ES-I3 (cell line): Measurements from ENCODE around the gene MFSD8.
A peak's percentile ranks its signal among the peaks of the same experiment; 100 is the strongest.
"Not testable (repeated sequence)": the region's sequence is repeated elsewhere in the genome, so short reads cannot be mapped to it uniquely, and the experiment has no call there.

Experiments used
- H3K36me3 ChIP-seq: 2 replicates; pipeline ENCODE4 v1.6.1; 2013; ENCODE audit warnings: mild to moderate bottlenecking, low read length, control low read depth, moderate library complexity; ENCODE audit not compliant: insufficient read depth
- H3K4me1 ChIP-seq: 2 replicates; pipeline ENCODE4 v1.6.1; 2013; ENCODE audit warnings: mild to moderate bottlenecking, control low read depth, low read length; ENCODE audit not compliant: insufficient read depth
- H3K9ac ChIP-seq: 2 replicates; pipeline ENCODE4 v1.6.1; 2013; ENCODE audit warnings: low read depth, mild to moderate bottlenecking, low read length, moderate library complexity
- H3K9me3 ChIP-seq: 2 replicates; pipeline ENCODE4 v1.6.1; 2013; ENCODE audit warnings: mild to moderate bottlenecking, low read length, moderate library complexity; ENCODE audit not compliant: control insufficient read depth, insufficient read depth

MFSD8 gene

GRCh38 chr4:127968586-127968985, 3.6 kb upstream of the MFSD8 start:
- H3K9ac ChIP-seq: no peak overlapping the region

GRCh38 chr4:127967141-127967775, 2.3 kb upstream of the MFSD8 start:
- no peaks in the 10 kb centered on the region for H3K36me3 ChIP-seq
- H3K4me1 ChIP-seq: peaks cover 10% of the 10 kb centered on the region; the same call in 1 of the 2 replicates
- H3K9ac ChIP-seq: no peak overlapping the region
- H3K9me3 ChIP-seq: no peaks in the 10 kb centered on the region

More at GRCh38 chr4:127968586-127968985, 3.6 kb upstream of the MFSD8 start:
- Histone ChIP-seq H3K36me3 (peaks cover 3% of the 10 kb centered on the region; the same call in 1 of the 2 replicates), H3K4me1 (peaks cover 10% of the 10 kb centered on the region; the same call in 1 of the 2 replicates), H3K9me3 (no peaks in the 10 kb centered on the region)

- H3K36me3 ChIP-seq: no peaks in the 10 kb centered on the region
- peak overlapping the region; percentile 100 for H3K9ac ChIP-seq
- 0 out of 2 replicates have a peak, but pooled peaks cover 4% of the 10 kb centered on the region for H3K4me1 ChIP-seq
- no peaks in the 10 kb centered on the region for H3K9me3 ChIP-seq
Measured at GRCh38 chr4:127965803-127966175, 816 bp upstream of the MFSD8 start.

- H3K36me3 ChIP-seq, H3K4me1 ChIP-seq, H3K9me3 ChIP-seq: not testable (repeated sequence)
- peak overlapping the region; percentile 100 for H3K9ac ChIP-seq
Measured at GRCh38 chr4:127964426-127965061, 429 bp downstream of the MFSD8 start.

GRCh38 chr4:127963633-127964398, 1.2 kb downstream of the MFSD8 start:
- not testable (repeated sequence) for H3K9me3 ChIP-seq, H3K4me1 ChIP-seq
- peak overlapping the region; percentile 34; the same call in 1 of the 2 replicates for H3K9ac ChIP-seq

GRCh38 chr4:127959794-127960193, 5.2 kb downstream of the MFSD8 start:
- H3K36me3 ChIP-seq: no peaks in the 10 kb centered on the region
- H3K9me3 ChIP-seq: no peaks in the 10 kb centered on the region
- no peak overlapping the region for H3K9ac ChIP-seq
- H3K4me1 ChIP-seq: no peaks in the 10 kb centered on the region

More at GRCh38 chr4:127963633-127964398, 1.2 kb downstream of the MFSD8 start:
- H3K36me3 ChIP-seq: not testable (repeated sequence)

GRCh38 chr4:127957105-127957504, 7.9 kb downstream of the MFSD8 start:
- H3K9me3 ChIP-seq: no peaks in the 10 kb centered on the region
- H3K4me1 ChIP-seq: no peaks in the 10 kb centered on the region
- no peak overlapping the region for H3K9ac ChIP-seq
- no peaks in the 10 kb centered on the region for H3K36me3 ChIP-seq

- Histone ChIP-seq H3K36me3 (peaks cover 4% of the 10 kb centered on the region; the same call in 1 of the 2 replicates), H3K9me3 (no peaks in the 10 kb centered on the region), H3K4me1 (no peaks in the 10 kb centered on the region), H3K9ac (no peak overlapping the region)
Measured at GRCh38 chr4:127936974-127937373, 28.0 kb downstream of the MFSD8 start.

GRCh38 chr4:127931836-127932235, 33.1 kb downstream of the MFSD8 start:
- not testable (repeated sequence) for H3K9ac ChIP-seq, H3K4me1 ChIP-seq, H3K9me3 ChIP-seq, H3K36me3 ChIP-seq

- H3K9me3 ChIP-seq: no peaks in the 10 kb centered on the region
- no peaks in the 10 kb centered on the region for H3K4me1 ChIP-seq
- no peak overlapping the region for H3K9ac ChIP-seq
- peaks cover 5% of the 10 kb centered on the region; the same call in 1 of the 2 replicates for H3K36me3 ChIP-seq
Measured at GRCh38 chr4:127930175-127930574, 34.8 kb downstream of the MFSD8 start.

- H3K9ac ChIP-seq, H3K9me3 ChIP-seq: not testable (repeated sequence)
- H3K36me3 ChIP-seq: peaks cover 12% of the 10 kb centered on the region; the same call in 1 of the 2 replicates
Measured at GRCh38 chr4:127925720-127926119, 39.3 kb downstream of the MFSD8 start.

GRCh38 chr4:127922226-127922625, 42.7 kb downstream of the MFSD8 start:
- Histone ChIP-seq H3K9ac (no peak overlapping the region), H3K36me3 (peaks cover 7% of the 10 kb centered on the region; the same call in 1 of the 2 replicates), H3K4me1 (no peaks in the 10 kb centered on the region), H3K9me3 (no peaks in the 10 kb centered on the region)

More at GRCh38 chr4:127925720-127926119, 39.3 kb downstream of the MFSD8 start:
- H3K4me1 ChIP-seq: not testable (repeated sequence)

GRCh38 chr4:127920521-127920920, 44.5 kb downstream of the MFSD8 start:
- Histone ChIP-seq H3K4me1 (no peaks in the 10 kb centered on the region), H3K9me3 (no peaks in the 10 kb centered on the region), H3K36me3 (peaks cover 7% of the 10 kb centered on the region; the same call in 1 of the 2 replicates), H3K9ac (no peak overlapping the region)

- no peak overlapping the region for H3K9ac ChIP-seq
- no peaks in the 10 kb centered on the region for H3K4me1 ChIP-seq
- no peaks in the 10 kb centered on the region for H3K9me3 ChIP-seq
- H3K36me3 ChIP-seq: peaks cover 7% of the 10 kb centered on the region; the same call in 1 of the 2 replicates
Measured at GRCh38 chr4:127917151-127917550, 47.8 kb downstream of the MFSD8 start.
